HG03135 (cell line): ENCODE measurements around the gene EHF.
"Not testable (repeated sequence)": the region's sequence is repeated elsewhere in the genome, so short reads cannot be mapped to it uniquely, and the experiment has no call there.

Experiments
- ATAC-seq: cut with Tn5 transposase; IDR thresholded peaks from one replicate; pipeline ENCODE4 v1.9.1; 2021; ENCODE audit warnings: mild to moderate bottlenecking, moderate library complexity; ENCODE audit not compliant: unreplicated experiment

The EHF gene

GRCh38 chr11:34620820-34621792 is at the start of gene EHF:
Gene EHF (plus strand): TSS chr11:34621093. CDS start chr11:34642631, 21,538 bp downstream.
- no peak for ATAC-seq

GRCh38 chr11:34573537-34573936 is 47.4 kb upstream of the EHF start:
- ATAC-seq: no peak

DNA sequence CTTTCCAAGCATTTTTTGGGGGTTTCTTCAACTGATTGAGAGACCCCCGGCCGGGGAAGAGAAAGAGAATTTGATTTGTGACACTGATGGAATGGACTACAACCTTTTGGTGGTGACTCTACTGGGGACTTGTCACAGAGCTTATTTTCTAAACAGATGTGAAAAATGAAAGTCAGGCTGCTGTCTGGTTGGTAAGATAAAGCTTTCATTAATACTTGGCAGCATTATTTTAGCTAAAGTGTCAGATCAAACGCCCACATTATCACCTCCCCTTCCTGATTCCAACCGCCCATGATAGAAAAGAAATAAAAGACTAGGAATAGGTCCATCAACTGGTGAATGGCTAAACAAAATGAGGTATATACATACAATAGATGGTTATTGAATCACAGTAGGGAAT is 45.6 kb upstream of the EHF start:
- no peak for ATAC-seq

GRCh38 chr11:34575671-34576070 is 45.2 kb upstream of the EHF start:
- ATAC-seq: no peak

DNA sequence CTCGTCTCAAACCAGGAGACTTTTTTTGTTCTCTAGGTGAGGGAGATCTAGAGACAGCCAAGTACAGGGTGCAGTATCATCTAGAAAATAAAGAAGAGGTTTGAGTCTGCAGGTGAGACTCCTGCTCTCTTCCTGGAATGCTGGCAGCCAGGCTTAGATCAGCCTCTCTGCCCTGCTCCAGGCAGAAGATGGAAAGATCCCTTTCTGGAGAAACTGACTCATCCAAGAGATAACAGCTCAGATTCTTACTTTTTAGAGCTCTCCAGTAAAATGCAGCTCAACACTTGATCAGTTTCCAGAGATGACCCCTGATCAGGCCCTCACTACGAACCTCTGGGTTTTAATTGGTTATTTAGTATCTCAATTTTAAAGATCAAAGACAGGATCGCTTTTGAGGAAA is 44.6 kb upstream of the EHF start:
- no peak for ATAC-seq

- ATAC-seq: no peak
These were observed 37.1 kb upstream of the EHF start for GRCh38 chr11:34583818-34584217.

GRCh38 chr11:34585304-34585734 is 35.6 kb upstream of the EHF start:
- no peak for ATAC-seq

DNA sequence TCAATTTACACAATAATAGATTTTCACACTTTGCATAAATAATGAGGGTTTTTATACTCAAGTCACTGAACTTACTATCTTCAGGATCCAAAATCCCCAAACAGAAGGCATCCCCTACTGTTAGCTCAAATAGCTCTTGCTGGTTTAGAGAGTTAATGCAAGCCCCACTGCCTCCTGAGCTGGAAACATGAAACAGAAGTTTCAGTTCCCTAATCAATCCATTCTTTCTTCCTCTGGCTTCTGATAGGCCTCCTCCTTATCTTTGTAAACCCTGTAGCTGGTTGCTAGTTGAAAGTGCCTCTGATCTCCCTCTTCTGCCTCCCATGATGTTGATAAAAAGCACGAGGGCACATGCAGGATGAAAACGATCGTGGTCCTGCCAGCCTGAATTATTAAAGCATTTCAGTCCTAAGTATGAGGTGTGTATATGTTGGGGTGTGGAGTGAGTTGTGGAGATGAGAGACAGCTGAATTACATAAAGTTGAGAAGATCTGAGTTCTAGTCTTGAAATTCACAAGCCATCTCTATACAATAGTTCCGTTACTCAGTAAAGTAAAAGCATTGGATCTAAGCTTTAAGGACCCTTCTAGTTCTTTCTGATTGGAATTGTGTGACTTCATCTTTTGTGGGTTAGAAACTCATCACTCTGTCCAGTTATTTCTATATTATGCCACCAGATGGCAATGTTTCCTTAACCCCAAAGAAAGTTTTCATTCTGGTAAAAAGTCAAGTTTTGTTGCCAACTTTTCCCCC is 35.0 kb upstream of the EHF start:
- peak; percentile 79 for ATAC-seq

DNA sequence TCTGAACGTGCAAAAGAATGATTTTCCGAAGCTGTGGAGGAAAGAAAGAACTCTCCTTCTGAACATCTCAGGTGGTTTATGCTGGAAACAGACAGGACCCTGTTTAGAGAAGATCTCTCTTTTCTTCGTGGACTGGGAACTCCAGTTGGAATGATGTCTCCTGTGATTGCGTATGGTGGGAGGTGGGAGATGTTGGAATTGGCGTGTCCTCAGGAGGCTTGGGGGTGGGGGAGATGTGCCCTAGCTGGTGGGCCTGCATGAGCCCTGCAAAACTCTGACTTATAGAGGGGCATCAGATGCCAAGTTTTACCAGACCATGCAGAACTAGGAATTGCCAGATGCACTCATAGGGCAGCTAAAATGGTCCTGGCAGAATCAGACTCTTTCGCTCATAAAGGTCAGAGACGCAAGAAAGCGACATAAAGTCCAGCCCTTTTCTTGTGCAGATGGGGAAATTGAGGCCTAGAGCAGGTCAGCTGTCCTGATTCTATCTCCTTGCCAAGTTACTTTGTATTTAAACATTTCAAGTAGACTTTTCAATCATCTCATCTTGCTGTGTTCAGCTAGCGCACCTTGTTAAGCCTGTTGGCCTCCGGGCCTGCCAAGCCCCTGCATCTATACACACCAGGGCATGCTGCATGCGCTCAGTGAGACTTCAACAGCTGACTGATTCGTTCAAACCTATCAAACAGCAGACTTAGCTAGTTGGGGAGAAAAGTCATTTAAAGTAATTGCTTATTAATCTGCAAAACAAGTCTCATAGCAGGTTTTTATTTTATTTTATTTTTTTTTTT is 34.2 kb upstream of the EHF start:
- ATAC-seq: no peak

GRCh38 chr11:34587282-34587677 is 33.6 kb upstream of the EHF start:
- ATAC-seq: no peak

DNA sequence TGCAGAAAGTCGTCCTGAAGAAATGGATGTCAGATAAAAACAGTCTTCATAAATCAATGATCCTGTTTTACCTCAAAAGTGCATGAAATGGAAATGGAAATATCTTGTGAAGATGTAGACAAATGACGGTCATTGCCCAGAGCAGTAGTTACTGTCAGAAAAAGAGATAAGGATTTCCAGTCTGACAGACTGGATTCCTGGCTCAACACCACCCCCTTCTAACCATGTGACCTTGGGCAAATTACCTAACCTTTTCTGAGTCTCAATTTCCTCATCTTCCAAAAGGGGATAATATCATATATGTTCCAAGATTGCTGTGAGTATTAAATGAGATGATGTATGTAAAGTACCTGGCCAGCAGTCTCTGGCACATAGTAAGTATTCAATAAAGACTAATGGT is 32.9 kb upstream of the EHF start:
- ATAC-seq: no peak

- no peak for ATAC-seq
These were observed 32.2 kb upstream of the EHF start for GRCh38 chr11:34588701-34589100.

- ATAC-seq: not testable (repeated sequence)
These were observed 31.7 kb upstream of the EHF start for GRCh38 chr11:34589177-34589576.

DNA sequence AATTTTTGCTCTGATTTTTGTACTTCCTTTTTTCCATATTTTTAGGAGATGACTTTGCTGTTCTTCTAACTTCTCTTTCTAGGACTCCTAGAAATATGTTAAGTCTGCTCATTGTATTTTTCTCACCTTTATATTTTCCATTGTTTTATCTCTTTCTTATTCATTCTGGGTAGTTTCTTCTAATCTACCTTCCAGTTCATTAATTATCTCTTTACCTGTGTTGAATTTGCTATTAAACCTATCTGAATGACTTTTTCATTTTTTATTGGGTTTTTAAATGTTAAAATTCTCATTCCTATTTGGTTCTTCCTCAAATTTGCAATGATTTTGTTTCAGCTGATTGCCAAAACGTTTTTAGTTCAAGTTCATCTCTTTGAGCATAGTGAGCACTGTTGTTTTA is 27.8 kb upstream of the EHF start:
- ATAC-seq: no peak

GRCh38 chr11:34594603-34595002 is 26.3 kb upstream of the EHF start:
- no peak for ATAC-seq

DNA sequence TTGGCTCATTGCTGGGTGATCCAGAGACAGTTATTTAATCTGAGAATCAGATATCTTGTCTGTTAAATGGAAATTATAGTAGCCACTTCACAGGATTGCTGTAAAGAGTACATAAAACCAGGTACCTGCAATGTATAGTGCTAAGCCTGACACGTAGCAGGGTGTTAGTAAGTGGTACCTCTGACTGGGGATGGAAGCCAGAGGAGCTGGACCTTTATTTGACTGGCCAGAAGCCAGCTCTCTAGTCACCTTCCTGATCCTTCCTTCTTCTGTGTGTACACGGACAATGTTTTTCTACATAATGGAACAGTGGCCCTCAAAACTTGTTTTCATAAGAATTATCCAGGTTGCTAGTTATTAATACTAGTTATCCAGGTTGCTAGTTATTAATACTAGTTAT is 25.5 kb upstream of the EHF start:
- no peak for ATAC-seq

DNA sequence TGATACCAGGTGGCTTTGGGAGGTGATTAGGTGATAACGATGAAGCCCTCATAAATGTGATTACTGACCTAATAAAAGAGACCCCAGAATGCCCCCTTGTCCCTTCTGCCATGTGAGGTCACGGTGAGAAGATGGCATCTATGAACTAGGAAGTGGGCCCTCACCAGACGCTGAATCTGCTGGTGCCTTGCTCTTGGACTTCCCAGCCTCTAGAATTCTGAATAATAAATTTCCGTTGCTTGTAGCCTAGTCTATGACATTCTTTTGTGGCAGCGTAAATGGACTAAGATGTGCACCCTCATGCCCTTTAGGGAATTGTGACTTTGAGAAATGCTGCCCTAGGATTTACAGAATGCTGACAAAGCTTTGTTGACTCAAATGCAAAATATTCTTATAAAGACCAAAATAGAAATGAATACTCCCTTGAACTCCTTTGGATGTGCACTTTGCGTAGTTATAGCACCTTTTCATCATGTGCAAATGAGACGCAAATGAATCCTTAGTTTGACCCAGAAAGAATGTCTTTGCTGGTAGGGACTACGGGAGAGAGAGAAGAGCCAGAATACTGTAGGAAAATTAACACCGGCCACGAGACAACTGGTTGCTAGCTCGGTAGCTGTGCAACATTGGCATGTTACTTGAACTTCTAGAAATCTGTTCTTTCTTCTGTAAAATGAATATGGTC is 24.8 kb upstream of the EHF start:
- ATAC-seq: no peak

DNA sequence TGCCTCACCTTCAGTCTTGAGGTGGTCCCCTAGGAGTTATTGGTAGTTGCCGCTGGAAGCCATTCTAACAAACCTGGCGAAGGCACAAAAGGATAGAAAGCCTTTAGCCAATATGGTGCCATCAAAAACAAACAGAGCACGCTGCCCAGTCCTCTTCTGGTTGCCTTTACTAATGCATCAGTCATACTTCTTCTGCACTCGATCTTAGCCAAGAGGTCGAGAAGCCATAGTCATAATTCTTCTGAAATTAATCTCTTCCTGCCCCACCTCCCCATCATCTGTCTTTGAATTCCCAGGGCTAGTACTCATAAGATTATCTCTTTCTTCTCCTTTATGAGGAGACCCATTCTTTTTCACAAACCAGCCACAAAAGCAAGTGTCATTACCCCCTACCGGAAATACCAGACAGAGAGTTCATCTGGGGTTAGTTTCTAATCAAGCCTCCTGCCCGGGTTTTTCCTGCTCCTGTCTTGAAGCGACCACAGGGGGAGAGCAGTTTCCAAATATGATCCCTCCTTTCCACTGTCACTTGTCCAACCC is 21.4 kb upstream of the EHF start:
- no peak for ATAC-seq

- ATAC-seq: no peak
These were observed 20.4 kb upstream of the EHF start for GRCh38 chr11:34600339-34601084.

- ATAC-seq: no peak
These were observed 19.8 kb upstream of the EHF start for GRCh38 chr11:34601085-34601444.
